ENCODE measurements around the gene ADGRA1.

The ADGRA1 gene

GRCh38 chr10:133067149-133068105, 20.3 kb upstream of the ADGRA1 start:
- Mint-ChIP-seq H3K36me3 (no peaks in the 10 kb centered on the region), H3K4me1 (no peaks in the 10 kb centered on the region), H3K27ac (peak overlapping the region; percentile 12), H3K9me3 (no peaks in the 10 kb centered on the region), H3K27me3 (peaks cover 1% of the 10 kb centered on the region), H3K4me3 (no peak overlapping the region)

DNA sequence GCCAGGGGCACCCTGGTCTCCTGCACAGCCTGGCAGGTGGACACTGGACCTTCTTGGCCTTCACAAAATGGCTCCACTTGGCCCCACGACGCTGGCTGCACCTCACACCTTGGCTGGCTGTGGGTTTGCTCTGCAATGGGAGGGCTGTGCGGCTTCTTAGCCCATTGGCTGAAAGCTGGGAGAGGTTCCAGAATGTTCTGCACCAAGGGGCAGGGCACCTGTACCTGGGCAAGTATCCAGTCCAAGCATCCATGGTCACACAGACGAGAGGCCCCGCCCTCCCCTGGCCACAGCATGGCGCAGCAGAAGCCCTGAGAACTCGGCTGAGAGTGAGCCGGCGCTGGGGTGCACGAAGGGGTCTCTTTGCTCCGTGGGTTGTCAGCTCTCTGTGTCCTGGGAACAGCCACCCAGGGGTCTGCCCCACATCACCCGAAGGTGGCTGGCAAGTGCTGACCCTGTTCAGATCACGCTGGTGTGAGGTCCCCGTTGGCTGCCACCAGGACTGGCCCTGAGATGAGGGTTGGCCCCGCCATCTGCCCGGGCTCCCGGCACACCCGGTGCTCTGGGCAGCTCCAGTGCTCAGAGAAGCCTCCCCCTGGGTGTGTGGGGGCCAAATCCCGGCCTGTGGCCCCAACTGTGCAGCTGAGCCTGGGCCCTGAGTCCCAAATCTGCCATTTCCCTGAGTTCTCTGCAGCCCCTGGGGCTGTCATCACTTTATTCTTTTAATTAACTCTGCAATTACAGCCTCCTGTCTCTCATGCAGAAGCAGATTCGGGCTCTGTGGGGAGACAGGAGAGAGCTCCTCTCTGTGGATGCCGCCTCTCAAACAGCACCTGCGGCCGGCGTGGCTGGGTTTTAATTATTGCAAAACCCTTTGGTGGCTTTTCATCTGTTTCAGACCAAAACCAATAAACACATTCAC, 19.4 kb upstream of the ADGRA1 start:
- Mint-ChIP-seq H3K27ac (no peak overlapping the region), H3K9me3 (no peaks in the 10 kb centered on the region), H3K4me3 (no peak overlapping the region), H3K27me3 (peaks cover 1% of the 10 kb centered on the region), H3K4me1 (no peaks in the 10 kb centered on the region), H3K36me3 (no peaks in the 10 kb centered on the region)

GRCh38 chr10:133069033-133069525, 18.6 kb upstream of the ADGRA1 start:
- no peak overlapping the region for H3K4me3 Mint-ChIP-seq
- no peak overlapping the region for H3K27ac Mint-ChIP-seq
- H3K9me3 Mint-ChIP-seq, result no peaks in the 10 kb centered on the region
- peaks cover 1% of the 10 kb centered on the region for H3K27me3 Mint-ChIP-seq
- no peaks in the 10 kb centered on the region for H3K4me1 Mint-ChIP-seq
- no peaks in the 10 kb centered on the region for H3K36me3 Mint-ChIP-seq

- Mint-ChIP-seq H3K9me3 (no peaks in the 10 kb centered on the region), H3K4me3 (no peak overlapping the region), H3K36me3 (no peaks in the 10 kb centered on the region), H3K27me3 (peaks cover 1% of the 10 kb centered on the region), H3K27ac (no peak overlapping the region), H3K4me1 (no peaks in the 10 kb centered on the region)
Measured at GRCh38 chr10:133070405-133070804, 17.3 kb upstream of the ADGRA1 start.

GRCh38 chr10:133070810-133071209, 16.9 kb upstream of the ADGRA1 start:
- Mint-ChIP-seq H3K36me3 (no peaks in the 10 kb centered on the region), H3K9me3 (no peaks in the 10 kb centered on the region), H3K27me3 (peaks cover 1% of the 10 kb centered on the region), H3K4me3 (no peak overlapping the region), H3K4me1 (no peaks in the 10 kb centered on the region), H3K27ac (no peak overlapping the region)

DNA sequence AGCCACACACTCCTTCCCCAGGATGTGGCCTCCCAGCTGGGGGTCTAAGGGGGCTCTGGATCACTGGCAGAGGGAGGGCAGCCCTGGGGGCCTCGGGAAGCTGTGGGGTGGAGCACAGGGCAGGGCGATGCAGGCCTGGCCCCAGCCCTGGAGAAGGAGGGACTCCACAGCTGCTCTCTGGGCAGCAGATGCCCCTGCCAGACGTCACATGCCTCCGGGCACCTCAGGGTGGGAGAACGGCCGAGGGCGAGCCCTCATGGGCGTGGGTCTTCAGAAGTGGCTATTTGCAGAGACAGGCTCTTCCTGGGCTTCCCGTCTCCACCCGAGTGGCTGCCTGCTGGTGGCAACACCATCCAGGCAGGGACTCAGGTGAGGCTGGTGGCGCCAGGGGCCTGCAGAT, 16.0 kb upstream of the ADGRA1 start:
- Mint-ChIP-seq H3K4me3 (no peak overlapping the region), H3K27me3 (peaks cover 3% of the 10 kb centered on the region), H3K36me3 (no peaks in the 10 kb centered on the region), H3K27ac (no peak overlapping the region), H3K4me1 (no peaks in the 10 kb centered on the region), H3K9me3 (no peaks in the 10 kb centered on the region)

DNA sequence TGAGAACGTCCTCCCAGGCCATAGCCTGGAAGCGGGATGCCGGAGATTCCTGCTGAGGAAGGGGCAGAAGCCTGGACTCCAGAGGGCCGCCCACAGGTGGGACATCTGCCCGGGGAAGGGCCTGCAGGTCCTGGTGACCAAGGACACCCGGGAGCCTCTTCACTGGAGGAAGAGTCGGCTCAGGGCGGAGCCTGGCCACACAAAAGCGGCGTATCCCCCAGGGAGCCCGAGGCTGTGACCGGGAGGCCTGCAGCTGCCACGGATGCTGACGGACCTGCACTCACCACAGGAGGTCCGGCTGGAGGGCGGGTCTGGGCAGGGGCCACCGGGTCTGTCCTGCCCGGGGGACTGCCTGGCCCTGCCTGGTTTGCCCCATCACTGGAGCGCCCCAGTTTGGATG, 15.5 kb upstream of the ADGRA1 start:
- Mint-ChIP-seq H3K27ac (no peak overlapping the region), H3K4me1 (no peaks in the 10 kb centered on the region), H3K27me3 (peaks cover 1% of the 10 kb centered on the region), H3K4me3 (no peak overlapping the region), H3K9me3 (no peaks in the 10 kb centered on the region), H3K36me3 (no peaks in the 10 kb centered on the region)

- no peaks in the 10 kb centered on the region for H3K4me1 Mint-ChIP-seq
- no peak overlapping the region for H3K4me3 Mint-ChIP-seq
- H3K27me3 Mint-ChIP-seq, result peaks cover 1% of the 10 kb centered on the region
- no peak overlapping the region for H3K27ac Mint-ChIP-seq
- no peaks in the 10 kb centered on the region for H3K9me3 Mint-ChIP-seq
- no peaks in the 10 kb centered on the region for H3K36me3 Mint-ChIP-seq
Measured at GRCh38 chr10:133072720-133073390, 14.9 kb upstream of the ADGRA1 start.

DNA sequence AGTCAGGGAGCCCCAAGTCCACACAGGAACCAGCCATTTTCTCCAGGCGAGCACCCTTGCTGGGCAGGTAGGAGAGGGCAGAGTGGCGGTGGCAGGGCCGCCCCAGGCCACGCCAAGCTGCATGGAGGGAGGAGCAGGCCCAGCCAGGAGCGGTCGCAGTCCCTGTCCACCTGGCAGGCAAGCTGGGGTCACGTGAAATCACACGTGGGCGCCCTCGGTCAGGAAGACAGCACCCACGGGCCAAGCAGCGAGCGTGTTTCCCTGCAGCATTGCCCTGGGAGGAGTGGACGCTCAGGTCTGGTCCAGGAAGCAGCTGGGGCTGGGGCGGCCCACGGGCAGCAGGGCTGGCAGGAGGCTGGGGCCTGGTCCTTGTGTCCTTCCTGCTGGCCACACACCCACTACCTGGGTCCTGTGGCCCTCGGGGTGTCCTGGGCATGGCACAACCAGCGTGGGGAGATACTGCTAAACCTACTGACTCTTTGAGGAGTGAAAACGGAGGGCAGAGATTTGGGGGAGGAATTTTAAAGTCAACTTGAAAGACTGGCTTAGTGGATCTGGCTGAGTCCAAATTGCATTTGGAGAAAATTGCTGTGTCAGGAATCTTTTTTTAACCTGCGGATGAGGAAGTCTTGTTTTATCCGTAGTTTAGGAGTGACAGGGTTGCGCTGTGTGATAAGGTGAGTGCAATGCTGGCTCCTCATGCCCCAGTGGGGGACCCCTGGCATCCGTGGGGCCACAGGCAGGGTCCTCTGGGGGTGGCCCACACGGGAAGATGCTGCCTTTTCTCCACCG, 12.2 kb upstream of the ADGRA1 start:
- no peaks in the 10 kb centered on the region for H3K4me1 Mint-ChIP-seq
- no peak overlapping the region for H3K4me3 Mint-ChIP-seq
- H3K9me3 Mint-ChIP-seq, result no peaks in the 10 kb centered on the region
- H3K36me3 Mint-ChIP-seq, result no peaks in the 10 kb centered on the region
- H3K27me3 Mint-ChIP-seq, result peaks cover 1% of the 10 kb centered on the region
- H3K27ac Mint-ChIP-seq, result no peak overlapping the region

DNA sequence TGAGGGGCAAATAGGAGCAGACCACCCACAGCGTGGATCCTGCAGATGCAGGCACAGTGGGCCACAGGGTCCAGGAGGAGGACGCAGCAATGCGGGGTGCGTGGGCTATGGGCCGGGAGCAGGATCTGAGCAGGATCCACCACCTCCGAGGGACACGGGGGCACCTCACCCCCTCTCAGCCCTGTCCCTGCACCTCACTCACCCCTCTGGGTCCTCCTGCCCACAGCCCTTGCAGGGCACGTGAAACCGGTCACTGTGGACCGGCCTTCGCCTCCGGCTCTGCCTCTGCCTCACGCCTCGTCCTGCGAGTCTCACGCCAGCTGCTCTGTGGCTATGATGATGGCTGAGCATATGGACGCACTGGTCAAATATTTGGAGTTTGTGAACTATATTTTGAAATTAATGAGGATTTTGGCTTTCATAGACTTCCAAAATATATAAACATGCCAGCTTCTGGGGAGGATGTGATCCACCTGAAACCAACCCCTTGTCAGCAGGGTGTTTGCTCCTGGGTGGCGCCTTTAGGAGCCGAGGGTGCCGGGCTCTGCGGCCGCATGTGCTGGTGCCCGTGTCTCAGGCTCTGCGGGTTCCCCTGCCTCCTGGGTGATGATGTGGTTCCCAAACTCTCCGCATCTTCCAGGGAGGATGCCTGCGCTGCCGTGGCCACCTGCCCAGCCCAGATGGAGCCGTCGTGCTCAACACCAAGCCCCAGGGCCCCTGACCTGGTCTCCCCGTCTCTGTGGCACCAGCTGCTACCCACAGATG, 11.3 kb upstream of the ADGRA1 start:
- no peaks in the 10 kb centered on the region for H3K36me3 Mint-ChIP-seq
- H3K4me1 Mint-ChIP-seq, result no peaks in the 10 kb centered on the region
- no peak overlapping the region for H3K27ac Mint-ChIP-seq
- no peaks in the 10 kb centered on the region for H3K9me3 Mint-ChIP-seq
- H3K27me3 Mint-ChIP-seq, result peaks cover 1% of the 10 kb centered on the region
- no peak overlapping the region for H3K4me3 Mint-ChIP-seq

- H3K27ac Mint-ChIP-seq, result no peak overlapping the region
- H3K36me3 Mint-ChIP-seq, result no peaks in the 10 kb centered on the region
- H3K9me3 Mint-ChIP-seq, result no peaks in the 10 kb centered on the region
- H3K27me3 Mint-ChIP-seq, result peaks cover 3% of the 10 kb centered on the region
- no peaks in the 10 kb centered on the region for H3K4me1 Mint-ChIP-seq
- H3K4me3 Mint-ChIP-seq, result no peak overlapping the region
Measured at GRCh38 chr10:133079836-133080682, 7.7 kb upstream of the ADGRA1 start.

- H3K36me3 Mint-ChIP-seq, result no peaks in the 10 kb centered on the region
- H3K4me3 Mint-ChIP-seq, result no peak overlapping the region
- H3K4me1 Mint-ChIP-seq, result no peaks in the 10 kb centered on the region
- peaks cover 3% of the 10 kb centered on the region for H3K27me3 Mint-ChIP-seq
- H3K9me3 Mint-ChIP-seq, result no peaks in the 10 kb centered on the region
- H3K27ac Mint-ChIP-seq, result no peak overlapping the region
Measured at GRCh38 chr10:133080683-133081040, 7.1 kb upstream of the ADGRA1 start.

DNA sequence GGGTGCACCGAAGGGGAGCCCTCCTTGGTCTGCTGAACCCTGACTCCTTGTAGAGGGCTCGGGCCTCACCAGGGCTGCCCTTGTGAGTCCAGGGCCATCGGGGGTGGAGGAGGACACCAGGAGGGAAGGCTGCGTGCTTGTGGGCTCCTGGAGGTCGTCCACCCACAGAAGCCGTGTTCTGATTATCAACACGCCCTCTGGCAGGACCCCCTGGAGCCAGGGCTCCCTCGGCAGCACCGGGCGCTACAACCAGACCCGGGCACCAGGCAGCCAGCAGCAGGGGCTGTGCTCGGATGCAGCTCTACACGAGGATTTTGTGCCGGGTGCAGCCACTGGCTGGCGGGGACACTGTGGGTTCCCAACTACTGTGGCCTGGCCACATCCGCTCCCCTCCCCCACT, 6.1 kb upstream of the ADGRA1 start:
- Mint-ChIP-seq H3K4me3 (no peak overlapping the region), H3K9me3 (no peaks in the 10 kb centered on the region), H3K36me3 (no peaks in the 10 kb centered on the region), H3K27ac (no peak overlapping the region), H3K27me3 (peaks cover 3% of the 10 kb centered on the region), H3K4me1 (no peaks in the 10 kb centered on the region)
